RWPE2 (cell line): ENCODE data around the gene ZNF253.
"Not testable (repeated sequence)": the region's sequence is repeated elsewhere in the genome, so short reads cannot be mapped to it uniquely, and the experiment has no call there.

Experiments
- ATAC-seq: fragments of 200-7000 bp; cut with Tn5 transposase; 3 replicates; pipeline ENCODE4 v1.9.1; 2021; ENCODE audit warnings: low read depth
- DNase-seq: peaks from one replicate; pipeline ENCODE4 v3.0.0-alpha.2; 2020; ENCODE audit warnings: low spot score
- H3K27ac ChIP-seq: fragments of 450-650 bp; 2 replicates; pipeline ENCODE4 v1.5.1; 2017; ENCODE audit warnings: mild to moderate bottlenecking; ENCODE audit not compliant: poor library complexity, severe bottlenecking
- H3K27me3 ChIP-seq: fragments of 250-450 bp; sonication (Bioruptor Pico); 2 replicates; pipeline ENCODE4 v1.5.1; 2021; ENCODE audit warnings: mild to moderate bottlenecking, moderate library complexity; ENCODE audit not compliant: insufficient read depth, poor library complexity, severe bottlenecking
- H3K36me3 ChIP-seq: fragments of 250-450 bp; sonication (Bioruptor Pico); 2 replicates; pipeline ENCODE4 v1.5.1; 2020; ENCODE audit warnings: low read depth, mild to moderate bottlenecking, moderate library complexity
- H3K4me1 ChIP-seq: fragments of 250-450 bp; sonication (Bioruptor Pico); 2 replicates; pipeline ENCODE4 v1.5.1; 2021; ENCODE audit warnings: mild to moderate bottlenecking, moderate library complexity; ENCODE audit not compliant: insufficient read depth, poor library complexity, severe bottlenecking
- H3K4me3 ChIP-seq: fragments of 250-450 bp; sonication (Bioruptor Pico); 2 replicates; pipeline ENCODE4 v1.5.1; 2021; ENCODE audit warnings: mild to moderate bottlenecking, moderate library complexity; ENCODE audit not compliant: severe bottlenecking
- H3K9me3 ChIP-seq: fragments of 250-450 bp; sonication (Bioruptor Pico); 2 replicates; pipeline ENCODE4 v1.5.1; 2021; ENCODE audit warnings: mild to moderate bottlenecking, moderate library complexity; ENCODE audit not compliant: severe bottlenecking
- TF ChIP-seq, protein P1 (sequence below): fragments of 450-650 bp; IDR thresholded peaks from one replicate; pipeline ENCODE4 v1.5.1; 2017; ENCODE audit warnings: mild to moderate bottlenecking, moderate library complexity; ENCODE audit not compliant: poor library complexity, severe bottlenecking

The ZNF253 gene

DNA sequence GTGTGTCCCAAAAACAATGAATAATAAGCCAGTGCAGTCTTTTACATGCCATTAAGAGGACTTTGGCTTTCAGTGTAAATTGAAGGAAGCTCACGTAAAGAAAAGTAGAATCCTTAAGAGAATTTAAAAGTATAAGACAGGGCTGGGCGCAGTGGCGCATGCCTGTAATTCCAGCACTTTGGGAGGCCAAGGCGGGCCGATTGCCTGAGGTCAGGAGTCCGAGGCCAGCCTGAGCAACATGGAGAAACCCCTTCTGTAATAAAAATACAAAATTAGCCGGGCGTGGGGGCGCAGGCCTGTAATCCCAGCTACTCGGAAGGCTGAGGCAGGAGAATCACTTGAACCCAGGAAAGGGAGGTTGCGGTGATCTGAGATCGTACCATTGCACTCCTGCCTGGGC lies 17.9 kb upstream of the ZNF253 start:
- no peak overlapping the region for H3K4me3 ChIP-seq
- no peaks in the 10 kb centered on the region for H3K27me3 ChIP-seq
- TF ChIP-seq, protein P1, sequence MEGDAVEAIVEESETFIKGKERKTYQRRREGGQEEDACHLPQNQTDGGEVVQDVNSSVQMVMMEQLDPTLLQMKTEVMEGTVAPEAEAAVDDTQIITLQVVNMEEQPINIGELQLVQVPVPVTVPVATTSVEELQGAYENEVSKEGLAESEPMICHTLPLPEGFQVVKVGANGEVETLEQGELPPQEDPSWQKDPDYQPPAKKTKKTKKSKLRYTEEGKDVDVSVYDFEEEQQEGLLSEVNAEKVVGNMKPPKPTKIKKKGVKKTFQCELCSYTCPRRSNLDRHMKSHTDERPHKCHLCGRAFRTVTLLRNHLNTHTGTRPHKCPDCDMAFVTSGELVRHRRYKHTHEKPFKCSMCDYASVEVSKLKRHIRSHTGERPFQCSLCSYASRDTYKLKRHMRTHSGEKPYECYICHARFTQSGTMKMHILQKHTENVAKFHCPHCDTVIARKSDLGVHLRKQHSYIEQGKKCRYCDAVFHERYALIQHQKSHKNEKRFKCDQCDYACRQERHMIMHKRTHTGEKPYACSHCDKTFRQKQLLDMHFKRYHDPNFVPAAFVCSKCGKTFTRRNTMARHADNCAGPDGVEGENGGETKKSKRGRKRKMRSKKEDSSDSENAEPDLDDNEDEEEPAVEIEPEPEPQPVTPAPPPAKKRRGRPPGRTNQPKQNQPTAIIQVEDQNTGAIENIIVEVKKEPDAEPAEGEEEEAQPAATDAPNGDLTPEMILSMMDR = no peak
- H3K9me3 ChIP-seq = peaks cover 3% of the 10 kb centered on the region
- no peaks in the 10 kb centered on the region for H3K4me1 ChIP-seq
- DNase-seq (no peak), ATAC-seq (no peak)
- H3K27ac ChIP-seq = no peak overlapping the region
- H3K36me3 ChIP-seq = no peaks in the 10 kb centered on the region

DNA sequence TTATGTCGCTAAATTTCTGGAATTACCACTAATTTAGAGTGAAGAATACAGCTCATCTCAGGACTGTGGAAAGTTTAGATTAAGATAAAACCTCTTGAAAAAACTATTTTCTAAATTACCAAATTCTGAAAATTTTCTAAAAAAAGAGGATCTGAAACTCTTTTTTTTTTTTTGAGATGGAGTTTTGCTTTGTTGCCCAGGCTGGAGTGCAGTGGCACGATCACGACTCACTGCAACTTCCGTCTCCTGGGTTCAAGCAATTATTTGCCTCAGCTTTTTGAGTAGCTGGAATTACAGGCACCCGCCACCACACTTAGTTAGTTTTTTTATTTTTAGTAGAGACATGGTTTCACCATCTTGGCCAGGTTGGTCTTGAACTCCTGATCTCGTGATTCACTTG lies 16.6 kb upstream of the ZNF253 start:
- Histone ChIP-seq H3K9me3 (peaks cover 3% of the 10 kb centered on the region), H3K27me3 (no peaks in the 10 kb centered on the region), H3K27ac (no peak overlapping the region), H3K36me3 (no peaks in the 10 kb centered on the region), H3K4me1 (no peaks in the 10 kb centered on the region), H3K4me3 (no peak overlapping the region)
- ATAC-seq (no peak), DNase-seq (no peak)
- TF ChIP-seq, protein P1 = no peak

DNA sequence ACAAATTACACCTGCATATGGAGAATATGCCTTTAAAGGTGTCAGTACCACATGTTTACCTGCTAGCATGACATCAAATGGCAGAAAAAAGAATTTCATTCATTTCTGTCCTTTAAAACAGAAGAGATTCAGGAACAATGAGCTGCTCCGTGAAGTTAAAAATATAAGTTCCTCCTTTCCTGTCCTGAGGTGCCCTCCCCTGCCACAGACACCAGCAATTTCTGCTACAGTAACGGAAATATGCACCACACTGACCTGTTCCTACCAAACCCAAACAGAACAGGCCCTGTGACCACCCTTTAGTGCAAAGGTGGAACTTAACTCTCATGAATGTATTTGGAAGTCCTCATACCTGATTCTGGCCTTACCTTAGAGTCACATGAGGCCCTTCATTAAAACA lies 13.9 kb upstream of the ZNF253 start:
- not testable (repeated sequence) for H3K27ac ChIP-seq, ATAC-seq, H3K36me3 ChIP-seq, H3K4me3 ChIP-seq, H3K9me3 ChIP-seq, H3K4me1 ChIP-seq, H3K27me3 ChIP-seq, DNase-seq

DNA sequence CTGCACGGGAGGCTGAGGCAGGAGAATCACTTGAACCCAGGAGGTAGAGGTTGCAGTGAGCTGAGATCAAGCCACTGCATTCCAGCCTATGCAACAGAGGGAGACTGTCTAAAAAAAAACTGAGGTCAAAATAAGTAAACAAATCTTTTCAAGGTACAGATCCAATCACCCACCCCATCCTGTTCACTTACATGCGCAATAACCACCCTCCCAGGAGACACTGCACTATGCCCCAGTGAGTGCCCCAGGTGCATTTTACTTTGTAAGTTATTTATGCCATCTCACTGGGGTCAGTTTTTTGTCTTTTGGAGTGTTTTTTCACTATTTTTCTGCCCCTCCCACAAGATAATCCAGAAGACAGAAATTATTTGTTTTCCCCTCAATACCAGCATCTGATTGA lies 6.9 kb upstream of the ZNF253 start:
- no peaks in the 10 kb centered on the region for H3K36me3 ChIP-seq
- ATAC-seq (no peak), DNase-seq (no peak)
- no peaks in the 10 kb centered on the region for H3K27me3 ChIP-seq
- peaks cover 6% of the 10 kb centered on the region for H3K9me3 ChIP-seq
- no peak overlapping the region for H3K4me3 ChIP-seq
- TF ChIP-seq, protein P1 = no peak
- H3K4me1 ChIP-seq = no peaks in the 10 kb centered on the region
- no peak overlapping the region for H3K27ac ChIP-seq

DNA sequence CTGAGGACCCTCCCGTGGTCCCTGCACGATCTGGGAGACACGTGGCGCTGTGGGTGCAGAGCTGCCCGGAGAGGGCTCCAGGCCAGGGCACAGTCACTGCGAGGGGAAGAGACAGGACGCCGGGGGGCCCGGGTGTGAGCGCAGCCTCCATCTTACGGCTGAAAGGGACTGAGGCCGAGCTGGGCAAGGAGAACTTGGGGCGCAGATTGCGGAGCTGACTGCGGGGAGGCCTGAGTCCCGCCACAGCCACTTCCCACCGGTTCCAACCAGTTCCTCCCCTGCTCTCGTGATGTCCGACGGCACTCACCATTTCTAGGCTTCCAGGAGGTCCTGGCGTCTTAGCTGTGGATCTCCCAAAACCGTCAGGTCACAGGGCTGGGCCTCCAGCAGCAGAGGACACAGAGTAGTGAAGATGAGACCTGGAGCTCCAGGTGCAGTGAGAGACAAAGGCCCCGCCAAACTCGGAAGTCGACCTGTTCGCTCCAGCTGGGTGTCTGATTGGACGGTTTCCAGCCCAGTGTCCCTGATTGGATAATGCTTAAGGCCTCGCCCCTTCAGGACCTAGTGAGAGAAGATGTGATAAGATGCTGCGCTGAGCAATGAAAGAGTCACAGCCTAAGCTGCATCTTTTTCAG lies 4.8 kb upstream of the ZNF253 start:
- no peak overlapping the region for H3K27ac ChIP-seq
- no peaks in the 10 kb centered on the region for H3K36me3 ChIP-seq
- no peaks in the 10 kb centered on the region for H3K4me1 ChIP-seq
- H3K27me3 ChIP-seq = no peaks in the 10 kb centered on the region
- H3K9me3 ChIP-seq = peaks cover 10% of the 10 kb centered on the region
- ATAC-seq (no peak), DNase-seq (no peak)
- no peak overlapping the region for H3K4me3 ChIP-seq
- TF ChIP-seq, protein P1 = no peak
